Stimulated activated naive CD4-positive, alpha-beta T cell treated with Interleukin-2 at 50 U/mL for 16 hours (primary cell): Measurements from ENCODE around the gene ARFGAP3.
"Not testable (repeated sequence)": the region's sequence is repeated elsewhere in the genome, so short reads cannot be mapped to it uniquely, and the experiment has no call there.

ENCODE experiments used
- DNase-seq: peaks from one replicate; lab custom pipeline; 2025; lab: John Stamatoyannopoulos, UW

The ARFGAP3 gene

DNA sequence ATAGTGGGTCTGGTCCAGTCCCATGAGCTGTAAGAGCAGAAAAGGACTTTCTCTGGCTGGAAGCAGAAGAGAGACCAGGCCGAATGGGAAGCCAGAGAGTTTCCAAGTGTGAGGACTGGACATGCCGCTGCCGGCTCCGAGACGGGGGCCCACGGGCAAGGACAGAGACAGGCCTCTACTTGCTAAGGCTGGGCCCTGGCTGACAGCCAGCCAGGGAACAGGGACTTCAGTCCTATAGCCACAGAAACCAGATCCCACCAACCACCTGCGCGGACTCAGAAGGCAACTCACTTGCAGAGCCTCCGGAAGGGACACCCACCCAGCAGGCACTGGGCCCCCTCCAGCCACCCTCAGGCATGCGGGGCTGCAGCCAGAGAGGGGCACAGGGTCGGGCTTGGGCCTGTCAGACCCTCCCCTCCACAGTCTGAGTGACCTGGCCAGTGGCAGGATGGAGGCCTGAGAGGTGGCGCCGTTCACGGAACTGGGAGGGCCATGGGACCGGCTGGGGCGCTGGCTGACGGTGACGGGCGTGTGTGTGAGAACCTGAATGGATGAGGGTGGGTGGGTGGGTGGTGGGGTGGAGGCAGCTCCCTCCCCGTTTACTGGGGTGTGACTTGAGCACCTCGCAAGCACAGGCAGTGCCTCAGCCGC lies 88.6 kb downstream of the ARFGAP3 start:
- DNase-seq: no peak

DNA sequence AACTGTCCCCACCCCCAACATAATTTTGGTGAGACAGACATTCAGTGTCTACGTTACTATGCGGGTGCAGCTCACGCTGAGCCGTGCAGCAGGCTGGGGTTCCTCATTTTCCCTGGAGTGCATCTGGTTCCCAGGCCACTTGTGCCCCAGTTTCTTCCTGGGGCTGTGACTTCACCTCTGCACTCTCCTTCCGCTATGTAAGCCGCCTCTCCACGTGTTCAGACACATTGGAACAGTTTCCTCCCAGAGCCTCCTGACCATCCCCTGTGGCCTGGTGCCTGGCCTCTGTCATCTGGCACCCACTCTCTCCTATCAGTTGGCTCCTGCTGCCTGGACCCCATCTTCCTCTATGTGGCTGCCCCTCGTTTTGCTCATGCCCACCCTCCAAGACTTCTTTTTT lies 90.2 kb downstream of the ARFGAP3 start:
- DNase-seq: no peak

DNA sequence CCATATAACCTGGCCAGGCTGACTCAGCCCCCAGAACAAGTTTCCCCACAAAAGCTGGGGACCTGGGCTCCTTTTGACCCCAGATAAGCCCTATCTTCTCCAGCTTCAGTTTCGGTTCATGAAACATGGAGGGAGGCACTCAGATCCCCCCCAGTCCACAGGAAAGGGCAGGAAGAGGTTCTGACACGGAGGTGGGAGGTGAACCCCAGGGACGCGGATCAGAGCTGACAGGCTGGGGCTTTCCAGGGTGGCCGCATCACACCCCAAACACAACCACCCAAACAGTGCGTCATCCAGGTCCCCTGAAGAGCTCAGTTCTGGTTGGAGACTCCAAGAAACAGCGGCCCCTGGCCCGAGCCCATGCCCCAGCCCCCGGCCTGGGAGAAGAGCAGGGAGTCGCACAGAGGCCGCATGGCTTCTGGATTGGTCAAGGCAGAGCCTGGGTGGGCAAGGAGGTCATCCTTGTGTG lies 92.1 kb downstream of the ARFGAP3 start:
- DNase-seq: no peak

DNA sequence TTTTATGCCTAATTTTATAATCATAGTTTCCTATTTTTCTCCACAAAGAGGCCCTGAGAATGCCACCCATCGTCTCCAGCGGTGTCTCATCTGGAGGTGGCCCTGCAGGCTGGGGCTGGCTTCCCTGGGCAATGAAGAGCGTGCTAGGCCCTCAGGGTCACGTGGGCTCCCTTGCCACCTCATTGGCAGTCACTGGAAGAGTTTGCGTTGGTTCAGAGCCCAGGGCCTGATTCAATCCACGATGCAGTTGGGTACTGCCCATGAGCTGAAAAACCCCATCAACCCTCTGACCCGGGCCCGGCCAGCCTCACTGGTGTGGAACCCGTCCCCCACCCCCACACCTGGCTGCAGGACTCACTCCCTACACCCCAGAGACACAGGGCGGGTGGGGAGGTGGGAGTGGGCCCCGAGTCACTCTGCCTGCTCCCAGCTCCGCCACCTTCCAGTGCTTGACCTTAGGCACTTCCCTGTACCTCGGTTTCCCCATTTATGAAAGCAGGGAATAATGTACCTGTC lies 93.0 kb downstream of the ARFGAP3 start:
- no peak for DNase-seq

DNA sequence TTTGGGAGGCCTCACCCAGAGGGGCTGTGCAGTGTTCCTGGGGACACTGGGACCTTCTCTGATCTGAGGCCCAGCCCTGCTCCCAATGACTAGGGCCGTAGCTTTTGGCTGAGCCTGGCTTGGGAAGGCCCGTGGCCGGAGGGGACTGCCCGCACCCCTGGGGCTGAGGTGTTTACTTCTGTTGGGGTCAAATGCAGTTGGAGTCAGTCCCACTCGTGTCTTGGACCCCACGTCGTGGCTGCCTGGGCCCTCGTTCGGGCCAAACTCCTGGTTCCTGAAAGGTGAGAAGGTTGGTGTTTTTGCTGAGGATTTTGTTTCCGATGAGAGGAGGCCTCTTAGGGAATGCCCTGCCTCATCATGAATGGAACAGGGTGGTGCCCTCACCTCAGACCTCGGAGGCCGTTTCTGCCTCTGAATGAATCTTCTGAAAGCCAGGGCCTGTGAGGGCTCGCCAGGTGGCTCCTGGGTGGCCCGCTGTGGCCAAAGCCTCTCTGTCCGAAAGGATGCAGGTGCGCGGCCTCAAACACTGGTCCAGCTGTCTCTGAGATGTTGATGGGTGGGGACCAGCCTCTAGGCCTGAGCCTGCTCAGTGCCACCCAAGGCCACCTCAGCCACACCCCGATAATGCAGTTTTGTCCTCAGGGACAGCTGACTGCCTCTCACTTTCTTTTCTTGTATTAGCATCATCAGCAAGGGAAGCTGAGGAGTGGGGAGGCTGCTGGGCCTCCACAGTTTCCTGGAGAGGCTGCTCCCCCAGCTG lies 96.1 kb downstream of the ARFGAP3 start:
- no peak for DNase-seq

DNA sequence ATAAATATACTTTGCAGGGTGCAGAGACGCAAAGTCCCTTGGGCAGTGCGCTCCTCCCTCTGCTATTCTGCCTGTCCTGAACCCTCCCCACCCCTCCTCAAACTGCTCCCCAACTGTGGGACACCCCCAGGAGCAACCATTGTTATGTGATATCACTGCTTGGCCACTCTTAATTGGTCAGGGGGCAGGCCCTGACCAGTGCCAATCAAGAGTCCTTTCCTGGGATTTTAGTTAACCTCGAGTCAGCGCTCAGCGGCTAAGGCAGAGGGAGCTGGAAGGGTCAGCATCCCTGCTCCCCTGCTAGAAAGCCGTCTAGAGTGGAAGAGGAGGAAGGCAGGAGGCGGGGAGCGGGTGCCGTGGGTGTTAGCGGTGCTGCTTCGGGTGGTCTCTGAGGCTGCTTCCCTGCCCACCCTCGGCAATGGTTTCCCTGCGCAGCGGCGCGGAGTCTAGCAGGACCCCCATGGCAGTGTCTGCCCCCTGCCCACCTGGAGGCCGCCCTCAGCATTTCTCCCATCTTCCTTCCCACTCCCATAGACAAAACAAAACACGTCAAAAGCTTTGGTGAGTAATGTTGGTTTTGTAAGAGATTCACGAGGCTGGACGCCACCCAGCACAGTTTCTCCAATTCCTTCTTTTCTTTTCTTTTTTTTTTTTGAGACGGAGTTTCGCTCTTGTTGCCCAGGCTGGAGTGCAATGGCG lies 98.0 kb downstream of the ARFGAP3 start:
- DNase-seq: no peak

DNA sequence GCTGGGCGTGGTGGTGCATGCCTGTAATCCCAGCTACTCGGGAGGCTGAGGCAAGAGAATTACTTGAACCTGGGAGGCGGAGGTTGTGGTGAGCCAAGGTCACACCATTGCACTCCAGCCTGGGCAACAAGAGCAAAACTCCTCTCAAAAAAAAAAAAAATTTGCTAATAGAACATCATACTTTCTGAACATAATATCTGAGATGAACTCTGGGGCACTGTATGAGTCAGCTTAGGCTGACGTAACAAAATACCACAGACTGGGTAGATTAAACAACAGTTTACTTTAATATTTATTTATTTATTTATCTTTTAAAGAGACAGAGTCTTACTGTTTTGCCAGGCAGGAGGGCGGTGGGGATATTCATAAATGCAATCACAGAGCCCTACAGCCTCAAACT lies 101.5 kb downstream of the ARFGAP3 start:
- not testable (repeated sequence) for DNase-seq

DNA sequence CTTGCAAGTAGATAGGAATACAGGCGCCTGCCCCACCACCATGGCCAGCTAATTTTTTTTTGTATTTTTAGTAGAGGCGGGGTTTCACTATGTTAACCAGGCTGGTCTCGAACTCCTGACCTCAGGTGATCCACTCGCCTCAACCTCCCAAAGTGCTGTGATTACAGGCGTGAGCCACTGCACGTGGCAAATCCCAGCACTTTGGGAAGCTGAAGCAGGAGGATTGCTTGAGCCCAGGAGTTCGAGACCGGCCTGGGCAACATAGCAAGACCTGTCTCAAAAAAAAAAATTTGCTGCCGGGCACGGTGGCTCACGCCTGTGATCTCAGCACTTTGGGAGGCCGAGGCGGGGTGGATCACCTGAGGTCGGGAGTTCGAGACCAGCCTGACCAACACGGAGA lies 102.0 kb downstream of the ARFGAP3 start:
- DNase-seq: not testable (repeated sequence)

DNA sequence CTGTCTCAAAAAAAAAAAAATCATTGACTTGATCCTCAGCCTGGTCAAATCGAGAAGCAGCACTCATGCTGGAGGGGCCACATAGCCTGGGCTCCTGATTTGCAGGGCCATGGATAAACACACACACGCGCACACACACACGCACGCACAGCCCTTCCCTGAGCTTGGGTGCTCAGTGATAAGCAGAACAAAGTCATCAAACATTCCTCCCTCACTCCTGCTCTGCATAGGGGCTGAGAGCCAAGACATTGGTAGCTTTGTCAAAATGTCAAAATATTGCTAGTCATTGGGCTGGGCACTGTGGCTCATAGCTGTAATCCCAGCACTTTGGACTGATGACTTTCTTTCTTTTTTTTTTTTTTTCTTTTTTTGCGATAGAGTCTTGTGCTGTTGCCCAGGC lies 102.4 kb downstream of the ARFGAP3 start:
- DNase-seq: no peak

DNA sequence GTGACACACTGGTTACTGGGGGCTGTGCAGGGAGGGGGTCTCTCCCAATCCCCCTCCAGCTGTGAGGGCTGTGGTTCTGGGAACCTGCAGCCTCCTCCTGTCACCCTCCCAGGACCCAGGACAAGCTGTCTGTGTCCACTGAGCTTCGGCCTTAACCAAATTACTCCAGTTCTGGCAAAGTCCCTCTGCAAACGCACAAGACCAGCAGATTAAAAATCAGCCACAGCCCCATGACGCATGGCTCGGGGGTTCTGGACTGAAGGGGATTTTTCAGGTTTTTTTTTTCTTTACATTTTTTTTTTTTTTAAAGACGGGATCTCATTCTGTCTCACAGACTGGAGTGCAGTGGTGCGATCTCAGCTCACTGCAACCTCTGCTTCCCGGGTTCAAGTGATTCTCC lies 104.2 kb downstream of the ARFGAP3 start:
- no peak for DNase-seq

DNA sequence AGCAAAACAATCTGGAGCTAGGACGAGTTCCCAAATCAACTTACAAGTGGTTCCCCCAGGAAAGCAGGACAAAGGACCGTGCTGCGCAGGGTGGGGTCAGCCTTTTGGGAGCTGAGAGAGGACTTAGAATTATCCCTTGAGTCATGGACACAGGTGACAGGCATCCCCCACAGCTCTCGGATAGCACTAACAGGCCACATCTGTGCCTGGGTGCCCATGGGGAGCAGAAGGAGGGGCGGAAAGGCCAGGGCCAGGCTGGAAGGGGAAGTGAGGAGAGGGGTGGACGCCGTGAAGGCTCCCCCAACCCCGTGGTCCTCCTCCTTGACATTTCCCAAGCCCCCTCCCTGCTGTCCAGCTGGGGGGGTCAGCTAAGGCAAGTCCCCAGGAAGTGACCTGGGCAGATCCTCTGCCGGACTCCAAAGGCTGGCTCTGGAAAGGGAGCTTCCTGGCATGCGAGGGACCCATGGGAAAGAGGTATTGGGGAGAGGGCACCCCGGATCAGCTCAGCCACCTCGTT lies 104.8 kb downstream of the ARFGAP3 start:
- no peak for DNase-seq

DNA sequence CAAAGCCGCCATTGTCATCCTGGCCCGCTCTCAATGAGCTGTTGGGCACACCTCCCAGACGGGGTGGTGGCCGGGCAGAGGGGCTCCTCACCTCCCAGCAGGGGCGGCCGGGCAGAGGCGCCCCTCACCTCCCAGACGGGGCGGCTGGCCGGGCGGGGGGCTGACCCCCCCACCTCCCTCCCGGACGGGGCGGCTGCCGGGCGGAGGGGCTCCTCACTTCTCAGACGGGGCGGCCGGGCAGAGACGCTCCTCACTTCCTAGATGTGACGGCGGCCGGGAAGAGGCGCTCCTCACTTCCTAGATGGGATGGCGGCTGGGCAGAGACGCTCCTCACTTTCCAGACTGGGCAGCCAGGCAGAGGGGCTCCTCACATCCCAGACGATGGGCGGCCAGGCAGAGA lies 106.7 kb downstream of the ARFGAP3 start:
- DNase-seq: not testable (repeated sequence)

DNA sequence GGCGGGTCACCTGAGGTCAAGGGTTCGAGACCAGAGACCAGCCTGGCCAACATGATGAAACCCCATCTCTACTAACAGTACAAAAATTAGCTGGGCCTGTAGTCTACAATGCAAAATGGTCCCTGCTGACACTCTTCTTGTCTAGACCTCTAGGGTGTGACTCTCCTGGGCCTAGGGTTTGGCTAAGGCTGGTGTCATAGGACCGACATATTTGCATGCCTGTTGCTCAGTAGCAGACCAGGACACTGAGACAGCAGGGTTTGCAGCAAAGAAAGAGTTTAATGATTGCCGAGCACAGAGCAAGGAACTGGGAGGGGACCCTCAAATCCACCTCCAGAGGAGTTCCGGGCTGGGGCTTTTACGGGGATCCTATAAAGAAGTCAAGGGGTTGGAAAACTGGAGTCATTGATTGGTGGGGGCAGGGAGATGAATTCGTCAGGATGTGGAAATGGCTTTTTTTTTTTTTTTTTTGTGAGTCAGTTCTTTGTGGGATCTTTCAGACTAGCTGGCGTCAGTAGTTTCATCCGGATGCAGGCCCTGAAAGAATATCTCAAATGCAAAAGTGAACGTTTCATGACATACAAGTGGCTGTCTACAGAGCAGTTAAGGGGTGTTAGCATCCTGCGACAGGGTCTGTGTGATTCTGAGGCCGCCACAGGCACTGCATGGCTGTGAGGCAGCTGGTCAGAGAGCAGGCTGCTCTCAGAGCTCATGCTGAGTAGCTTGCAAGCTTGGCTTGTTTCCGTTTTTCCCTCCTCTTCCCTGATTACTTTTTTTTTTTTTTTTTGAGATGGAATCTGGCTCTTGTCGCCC lies 109.2 kb downstream of the ARFGAP3 start:
- no peak for DNase-seq
